Measurements from ENCODE around the gene RCAN2. TPM values are rescaled to one million over a fixed set of nuclear protein-coding genes. Genes with fewer than 3 reads are reported as not detected.

Gene RCAN2
- total RNA-seq, 2 donors from 2014 or later: 96.5 to 210 TPM

GRCh38 chr6:46287043-46287442, 204.2 kb downstream of the RCAN2 start:
- H3K27me3 ChIP-seq: no peaks in the 10 kb centered on the region
- no peaks in the 10 kb centered on the region for H3K9me3 ChIP-seq
- TF ChIP-seq CTCF (IDR thresholded peaks at IDR 0.05): no peak
- no peaks in the 10 kb centered on the region for H3K36me3 ChIP-seq
- no peak for DNase-seq (ENCODE audit: low spot score)
- H3K4me3 ChIP-seq: no peak overlapping the region
- H3K27ac ChIP-seq: no peak overlapping the region
- peaks cover 0 to 35% of the 10 kb centered on the region in 2 donors for H3K4me1 ChIP-seq

GRCh38 chr6:46284475-46284874, 206.8 kb downstream of the RCAN2 start:
- Histone ChIP-seq H3K4me3 (no peak overlapping the region), H3K27ac (no peak overlapping the region), H3K27me3 (no peaks in the 10 kb centered on the region), H3K4me1 (peaks cover 0 to 18% of the 10 kb centered on the region in 2 donors), H3K9me3 (no peaks in the 10 kb centered on the region), H3K36me3 (no peaks in the 10 kb centered on the region)
- DNase-seq (ENCODE audit: low spot score): no peak
- TF ChIP-seq CTCF (IDR thresholded peaks at IDR 0.05): no peak

GRCh38 chr6:46281110-46281509, 210.1 kb downstream of the RCAN2 start:
- no peak overlapping the region for H3K27ac ChIP-seq
- no peaks in the 10 kb centered on the region for H3K4me1 ChIP-seq
- no peaks in the 10 kb centered on the region for H3K9me3 ChIP-seq
- H3K27me3 ChIP-seq: no peaks in the 10 kb centered on the region
- TF ChIP-seq CTCF (IDR thresholded peaks at IDR 0.05): no peak
- H3K4me3 ChIP-seq: no peak overlapping the region
- no peak for DNase-seq (ENCODE audit: low spot score)
- H3K36me3 ChIP-seq: no peaks in the 10 kb centered on the region

- TF ChIP-seq CTCF (IDR thresholded peaks at IDR 0.05): no peak
- H3K4me3 ChIP-seq: no peak overlapping the region
- H3K36me3 ChIP-seq: no peaks in the 10 kb centered on the region
- no peaks in the 10 kb centered on the region for H3K4me1 ChIP-seq
- no peaks in the 10 kb centered on the region for H3K9me3 ChIP-seq
- DNase-seq (ENCODE audit: low spot score): no peak
- no peak overlapping the region for H3K27ac ChIP-seq
- no peaks in the 10 kb centered on the region for H3K27me3 ChIP-seq
Measured at GRCh38 chr6:46279874-46280273, 211.4 kb downstream of the RCAN2 start.

GRCh38 chr6:46276576-46277142, 214.6 kb downstream of the RCAN2 start:
- no peak overlapping the region for H3K4me3 ChIP-seq
- no peaks in the 10 kb centered on the region for H3K9me3 ChIP-seq
- H3K27me3 ChIP-seq: no peaks in the 10 kb centered on the region
- no peak for TF ChIP-seq CTCF (IDR thresholded peaks at IDR 0.05)
- H3K27ac ChIP-seq: no peak overlapping the region
- no peaks in the 10 kb centered on the region for H3K36me3 ChIP-seq
- H3K4me1 ChIP-seq: peaks cover 0 to 4% of the 10 kb centered on the region in 2 donors
- no peak for DNase-seq (ENCODE audit: low spot score)

- TF ChIP-seq CTCF (IDR thresholded peaks at IDR 0.05): no peak
- H3K4me1 ChIP-seq: peaks cover 0 to 4% of the 10 kb centered on the region in 2 donors
Measured at GRCh38 chr6:46274502-46274901, 216.7 kb downstream of the RCAN2 start.

More at GRCh38 chr6:46274502-46274901, 216.7 kb downstream of the RCAN2 start:
- DNase-seq (ENCODE audit: low spot score): no peak
- Histone ChIP-seq H3K36me3 (no peaks in the 10 kb centered on the region), H3K4me3 (no peak overlapping the region), H3K9me3 (no peaks in the 10 kb centered on the region), H3K27ac (no peak overlapping the region), H3K27me3 (no peaks in the 10 kb centered on the region)

Data from right atrium auricular region (tissue), 2 donors.